Measurements from ENCODE around the gene HACD2. TPM values are rescaled to one million over a fixed set of nuclear protein-coding genes. Genes with fewer than 3 reads are reported as not detected.

The HACD2 gene
- total RNA-seq, 1 experiment from 2014 or later: 97.7 TPM

DNA sequence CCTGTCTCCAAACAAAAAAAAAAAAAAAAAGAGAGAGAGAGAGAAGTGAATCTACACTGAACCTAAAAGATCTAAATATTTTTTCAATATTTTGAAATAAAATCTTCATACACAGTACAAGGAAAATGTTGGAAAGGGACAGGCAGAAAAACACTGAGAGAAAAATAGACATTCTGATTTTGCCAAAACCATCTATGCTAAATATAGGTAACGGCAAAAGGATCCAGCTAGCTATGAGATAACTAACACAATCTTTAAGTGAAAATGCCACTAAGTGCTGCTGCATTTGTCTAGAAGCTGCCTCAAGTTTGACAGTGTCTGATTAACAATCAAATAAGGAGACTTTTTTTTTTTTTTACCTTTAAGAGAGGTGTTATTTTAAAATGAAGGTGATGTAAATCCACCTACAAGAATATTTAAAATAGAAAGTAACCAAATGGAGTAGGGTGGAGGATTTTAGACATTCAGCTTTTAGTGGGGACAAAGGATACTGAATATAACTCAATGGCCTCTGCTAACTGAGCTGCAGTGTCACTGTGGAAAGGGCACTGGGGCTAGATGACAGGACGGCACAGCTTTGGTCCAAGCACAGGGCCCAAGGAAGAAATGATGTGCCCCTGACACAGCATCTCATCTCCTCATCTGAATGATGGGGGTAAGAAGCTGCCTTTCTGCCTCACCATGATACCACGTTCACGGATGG, 62.4 kb downstream of the HACD2 start:
- no TSS peak for BruUV-seq (replicated peaks)
- TF ChIP-seq, protein P1, sequence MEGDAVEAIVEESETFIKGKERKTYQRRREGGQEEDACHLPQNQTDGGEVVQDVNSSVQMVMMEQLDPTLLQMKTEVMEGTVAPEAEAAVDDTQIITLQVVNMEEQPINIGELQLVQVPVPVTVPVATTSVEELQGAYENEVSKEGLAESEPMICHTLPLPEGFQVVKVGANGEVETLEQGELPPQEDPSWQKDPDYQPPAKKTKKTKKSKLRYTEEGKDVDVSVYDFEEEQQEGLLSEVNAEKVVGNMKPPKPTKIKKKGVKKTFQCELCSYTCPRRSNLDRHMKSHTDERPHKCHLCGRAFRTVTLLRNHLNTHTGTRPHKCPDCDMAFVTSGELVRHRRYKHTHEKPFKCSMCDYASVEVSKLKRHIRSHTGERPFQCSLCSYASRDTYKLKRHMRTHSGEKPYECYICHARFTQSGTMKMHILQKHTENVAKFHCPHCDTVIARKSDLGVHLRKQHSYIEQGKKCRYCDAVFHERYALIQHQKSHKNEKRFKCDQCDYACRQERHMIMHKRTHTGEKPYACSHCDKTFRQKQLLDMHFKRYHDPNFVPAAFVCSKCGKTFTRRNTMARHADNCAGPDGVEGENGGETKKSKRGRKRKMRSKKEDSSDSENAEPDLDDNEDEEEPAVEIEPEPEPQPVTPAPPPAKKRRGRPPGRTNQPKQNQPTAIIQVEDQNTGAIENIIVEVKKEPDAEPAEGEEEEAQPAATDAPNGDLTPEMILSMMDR (IDR thresholded peaks at IDR 0.05; ENCODE audit: unreplicated experiment): no peak
- H3K27ac Mint-ChIP-seq (ENCODE audit: low read depth, unreplicated experiment): no peak overlapping the region
- POLR2A ChIA-PET: interaction anchor here (0.9 to 1.7 kb wide), 3 partner anchors 18 to 62 kb away, joined by 3 to 4 read pairs (median 4); partner anchors contain the start of gene HACD2
- DNase-seq (ENCODE audit: unreplicated experiment): no peak
- CTCF ChIA-PET: interaction anchor here (0.6 to 1.7 kb wide), 5 partner anchors 11 to 1870 kb away, joined by 3 to 17 read pairs (median 3); no protein-coding TSS in a partner anchor
- peaks cover 12% of the 10 kb centered on the region for H3K4me1 Mint-ChIP-seq (ENCODE audit: insufficient read depth, unreplicated experiment)
- peaks cover 87% of the 10 kb centered on the region for H3K36me3 Mint-ChIP-seq (ENCODE audit: insufficient read depth, unreplicated experiment)
- intact Hi-C loops (cut with micrococcal nuclease): no loop called here
- H3K9me3 Mint-ChIP-seq (ENCODE audit: unreplicated experiment): no peaks in the 10 kb centered on the region
- H3K4me3 Mint-ChIP-seq (ENCODE audit: unreplicated experiment): no peak overlapping the region
- no peaks in the 10 kb centered on the region for H3K27me3 Mint-ChIP-seq (ENCODE audit: insufficient read depth, unreplicated experiment)

DNA sequence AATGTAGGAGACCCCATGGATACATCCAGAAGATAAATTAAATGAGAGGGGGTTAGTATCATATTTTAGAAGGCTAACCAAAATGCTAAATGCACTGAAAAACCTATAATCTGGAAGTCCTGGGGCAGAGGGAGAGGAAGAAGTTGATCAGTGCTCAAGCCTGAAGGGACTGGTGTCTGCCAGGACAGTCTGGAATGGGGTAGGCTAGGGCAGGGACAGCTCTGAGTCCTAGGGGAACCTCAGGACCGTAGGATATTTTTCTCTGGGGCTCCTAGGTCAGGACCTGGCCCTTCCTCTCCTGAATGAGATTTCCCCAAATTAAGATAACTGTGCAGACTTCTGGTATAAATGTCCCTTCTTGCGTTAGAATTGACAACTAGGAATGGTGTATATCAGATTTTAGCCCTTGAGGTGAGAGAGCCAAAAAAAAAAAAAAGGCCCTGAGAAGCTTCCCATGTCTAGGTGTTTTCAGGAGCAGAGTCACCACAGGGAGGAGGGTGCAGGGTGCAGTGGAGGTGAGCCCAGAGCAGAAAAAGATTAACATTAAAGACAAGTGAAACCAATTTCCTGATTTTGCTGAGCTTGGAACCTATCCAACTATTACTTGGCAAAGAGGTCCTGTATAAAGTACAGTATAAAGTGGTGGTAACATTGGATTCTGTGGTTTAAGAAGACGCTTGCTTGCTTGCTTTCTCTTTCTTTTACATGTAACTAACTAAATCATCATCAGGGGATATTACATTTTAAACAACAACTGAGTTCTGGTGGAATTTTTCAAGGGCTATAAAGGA, 63.5 kb downstream of the HACD2 start:
- Mint-ChIP-seq H3K36me3 (ENCODE audit: insufficient read depth, unreplicated experiment) (peaks cover 85% of the 10 kb centered on the region), H3K4me1 (ENCODE audit: insufficient read depth, unreplicated experiment) (peaks cover 18% of the 10 kb centered on the region), H3K27me3 (ENCODE audit: insufficient read depth, unreplicated experiment) (no peaks in the 10 kb centered on the region), H3K4me3 (ENCODE audit: unreplicated experiment) (no peak overlapping the region), H3K27ac (ENCODE audit: low read depth, unreplicated experiment) (no peak overlapping the region), H3K9me3 (ENCODE audit: unreplicated experiment) (no peaks in the 10 kb centered on the region)
- intact Hi-C loops (cut with micrococcal nuclease): no loop called here
- peak; percentile 3 for DNase-seq (ENCODE audit: unreplicated experiment)
- TF ChIP-seq, protein P1 (IDR thresholded peaks at IDR 0.05; ENCODE audit: unreplicated experiment): no peak
- POLR2A ChIA-PET: interaction anchor here (1.7 kb wide), 1 partner anchor 19 kb away, joined by 3 read pairs; no protein-coding TSS in a partner anchor
- CTCF ChIA-PET: interaction anchor here (0.5 to 1.7 kb wide), 6 partner anchors 7 to 968 kb away, joined by 3 to 17 read pairs (median 4); no protein-coding TSS in a partner anchor
- BruUV-seq (replicated peaks): no TSS peak

DNA sequence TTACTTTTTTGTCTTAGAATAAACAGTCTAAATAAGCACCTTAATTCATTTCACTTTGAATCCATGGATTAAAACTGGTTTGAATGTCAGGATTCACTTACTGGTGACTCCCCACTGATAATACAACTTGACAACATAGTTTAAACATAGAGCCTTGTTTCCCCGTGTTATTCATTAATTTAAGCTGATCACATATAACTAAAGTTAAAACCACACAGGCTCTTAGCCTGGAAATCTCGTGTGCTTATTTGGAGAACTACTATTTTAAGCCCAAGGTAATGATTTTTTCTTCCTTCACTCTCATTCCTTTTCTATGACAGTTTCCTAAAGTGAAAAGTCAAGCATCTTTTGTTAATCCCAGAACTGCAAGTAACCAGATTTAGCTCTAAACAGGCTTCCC, 64.2 kb downstream of the HACD2 start:
- Mint-ChIP-seq H3K9me3 (ENCODE audit: unreplicated experiment) (no peaks in the 10 kb centered on the region), H3K27ac (ENCODE audit: low read depth, unreplicated experiment) (no peak overlapping the region), H3K4me1 (ENCODE audit: insufficient read depth, unreplicated experiment) (peaks cover 18% of the 10 kb centered on the region), H3K27me3 (ENCODE audit: insufficient read depth, unreplicated experiment) (no peaks in the 10 kb centered on the region), H3K4me3 (ENCODE audit: unreplicated experiment) (no peak overlapping the region), H3K36me3 (ENCODE audit: insufficient read depth, unreplicated experiment) (peaks cover 83% of the 10 kb centered on the region)
- intact Hi-C loops (cut with micrococcal nuclease): no loop called here
- POLR2A ChIA-PET: no interaction called here
- BruUV-seq (replicated peaks): no TSS peak
- CTCF ChIA-PET: interaction anchor here (0.6 to 1.1 kb wide), 5 partner anchors 8 to 193 kb away, joined by 3 to 4 read pairs (median 3); no protein-coding TSS in a partner anchor
- DNase-seq (ENCODE audit: unreplicated experiment): no peak
- TF ChIP-seq, protein P1 (IDR thresholded peaks at IDR 0.05; ENCODE audit: unreplicated experiment): no peak

DNA sequence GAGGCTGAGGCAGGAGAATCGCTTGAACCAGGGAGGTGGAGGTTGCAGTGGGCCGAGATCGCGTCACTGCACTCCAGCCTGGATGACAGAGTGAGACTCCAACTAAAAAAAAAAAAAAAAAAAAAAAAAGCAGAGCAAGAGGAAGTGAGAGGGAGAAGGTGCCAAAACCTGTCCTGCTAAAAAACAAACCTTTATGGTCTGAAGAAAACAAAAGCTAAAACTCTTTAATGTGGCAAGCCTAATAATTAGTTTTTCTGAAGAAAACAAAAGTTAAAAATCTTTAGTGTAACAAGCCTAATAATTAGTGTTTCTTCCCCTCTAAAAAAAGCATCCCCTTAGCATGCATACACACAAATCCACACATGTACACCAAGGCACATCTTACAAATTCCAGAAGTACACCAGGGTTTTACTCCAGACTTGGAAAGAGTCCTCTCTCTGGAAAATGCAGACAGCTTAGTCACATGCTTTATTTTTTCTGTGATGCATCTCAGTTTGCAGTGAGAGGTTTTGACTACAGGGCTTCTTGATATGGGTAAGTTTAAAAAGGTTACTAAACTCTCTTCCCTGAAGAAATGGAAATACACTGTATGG, 65.9 kb downstream of the HACD2 start:
- peaks cover 18% of the 10 kb centered on the region for H3K4me1 Mint-ChIP-seq (ENCODE audit: insufficient read depth, unreplicated experiment)
- peaks cover 85% of the 10 kb centered on the region for H3K36me3 Mint-ChIP-seq (ENCODE audit: insufficient read depth, unreplicated experiment)
- ChIA-PET POLR2A (no interaction called here), CTCF (interaction anchor here (1.6 kb wide), 1 partner anchor 40 kb away, joined by 4 read pairs; no protein-coding TSS in a partner anchor)
- no peaks in the 10 kb centered on the region for H3K9me3 Mint-ChIP-seq (ENCODE audit: unreplicated experiment)
- no peak overlapping the region for H3K4me3 Mint-ChIP-seq (ENCODE audit: unreplicated experiment)
- BruUV-seq (replicated peaks): no TSS peak
- no peak for DNase-seq (ENCODE audit: unreplicated experiment)
- TF ChIP-seq, protein P1 (IDR thresholded peaks at IDR 0.05; ENCODE audit: unreplicated experiment): no peak
- H3K27ac Mint-ChIP-seq (ENCODE audit: low read depth, unreplicated experiment): no peak overlapping the region
- H3K27me3 Mint-ChIP-seq (ENCODE audit: insufficient read depth, unreplicated experiment): no peaks in the 10 kb centered on the region
- intact Hi-C loops (cut with micrococcal nuclease): no loop called here

All from MCF 10A (cell line).